Rectal smooth muscle tissue (tissue), 1 donor: ENCODE results near the gene IGSF9B.

Experiments used
- H3K27ac ChIP-seq: one replicate; pipeline ENCODE4 v1.7.0; 2013; ENCODE audit warnings: low read depth, low read length, inconsistent platforms
- H3K27me3 ChIP-seq: one replicate; pipeline ENCODE4 v1.7.0; 2013; ENCODE audit warnings: low read length; ENCODE audit not compliant: control insufficient read depth, insufficient read depth
- H3K36me3 ChIP-seq: one replicate; pipeline ENCODE4 v1.7.0; 2013; ENCODE audit warnings: low read length; ENCODE audit not compliant: control insufficient read depth, insufficient read depth
- H3K4me1 ChIP-seq: one replicate; pipeline ENCODE4 v1.7.0; 2013; ENCODE audit warnings: low read length; ENCODE audit not compliant: control insufficient read depth, insufficient read depth
- H3K4me3 ChIP-seq: one replicate; pipeline ENCODE4 v1.7.0; 2013; ENCODE audit warnings: low read length
- H3K9ac ChIP-seq: one replicate; pipeline ENCODE4 v1.7.0; 2013; ENCODE audit warnings: low read length

Gene IGSF9B

DNA sequence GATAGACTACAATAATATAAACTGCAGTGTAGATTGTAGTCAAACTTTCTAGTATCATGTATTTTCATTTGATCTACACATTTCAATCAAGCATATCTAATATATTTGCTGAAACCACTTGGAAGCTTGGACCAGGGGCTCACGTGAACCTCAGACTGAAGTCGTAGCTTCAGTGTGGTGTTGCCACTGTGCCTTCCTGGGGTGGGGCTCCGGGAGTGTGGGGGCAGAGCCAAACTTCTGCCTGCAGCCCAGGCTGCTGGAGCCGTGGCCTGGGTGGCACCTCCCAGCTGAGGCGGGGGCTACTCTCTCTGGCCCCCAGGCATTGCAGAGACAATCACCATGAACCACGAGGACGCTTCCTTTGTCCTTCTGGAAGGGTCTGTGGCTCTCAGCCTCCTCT lies 36.3 kb upstream of the IGSF9B start:
- Histone ChIP-seq H3K27ac (no peak overlapping the region), H3K36me3 (no peaks in the 10 kb centered on the region), H3K27me3 (no peaks in the 10 kb centered on the region), H3K4me3 (no peak overlapping the region), H3K4me1 (no peaks in the 10 kb centered on the region), H3K9ac (no peak overlapping the region)

GRCh38 chr11:133992121-133992520 lies 35.4 kb upstream of the IGSF9B start:
- no peaks in the 10 kb centered on the region for H3K36me3 ChIP-seq
- no peak overlapping the region for H3K9ac ChIP-seq
- H3K4me3 ChIP-seq = no peak overlapping the region
- no peaks in the 10 kb centered on the region for H3K4me1 ChIP-seq
- no peak overlapping the region for H3K27ac ChIP-seq
- no peaks in the 10 kb centered on the region for H3K27me3 ChIP-seq

DNA sequence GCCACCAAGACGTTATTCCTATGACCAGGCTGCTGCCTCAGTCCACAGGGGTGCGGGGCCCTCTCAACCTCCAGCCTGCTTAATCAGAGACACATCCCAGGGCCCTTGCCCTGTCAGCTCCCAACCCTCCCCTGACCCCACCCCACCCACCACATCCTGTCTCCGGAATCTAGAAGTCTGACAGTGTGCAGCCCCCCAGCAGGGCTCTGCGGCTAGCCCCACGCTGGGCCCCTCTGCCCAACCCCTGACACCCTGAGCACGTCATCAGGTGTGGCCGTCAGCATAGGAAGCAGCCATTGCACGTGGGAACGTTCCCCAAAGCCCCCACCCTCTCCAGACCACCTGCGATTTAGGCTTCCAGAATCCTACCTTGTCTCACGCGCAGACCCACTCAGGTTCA lies 34.3 kb upstream of the IGSF9B start:
- no peaks in the 10 kb centered on the region for H3K27me3 ChIP-seq
- H3K4me3 ChIP-seq = no peak overlapping the region
- no peak overlapping the region for H3K27ac ChIP-seq
- no peak overlapping the region for H3K9ac ChIP-seq
- no peaks in the 10 kb centered on the region for H3K36me3 ChIP-seq
- H3K4me1 ChIP-seq = no peaks in the 10 kb centered on the region

DNA sequence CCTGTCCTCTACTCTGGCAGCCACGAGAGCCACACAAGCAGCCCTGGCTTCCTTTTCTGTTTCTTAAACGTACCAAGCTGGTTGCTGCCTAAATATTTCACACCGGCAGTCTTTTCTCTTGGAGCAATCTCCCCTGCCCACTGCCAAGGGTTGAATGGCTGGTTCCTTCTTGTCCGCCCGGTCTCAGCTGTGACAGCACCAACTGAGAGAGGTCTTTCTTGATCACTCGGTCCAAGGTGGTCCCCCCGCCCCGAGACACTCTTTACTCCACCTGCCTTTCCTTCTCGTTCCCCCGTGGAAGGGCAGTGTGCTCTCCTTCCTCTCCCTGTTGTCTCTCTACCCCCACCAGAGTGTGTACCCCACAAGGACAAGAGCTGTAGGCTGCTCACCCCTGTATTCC lies 33.7 kb upstream of the IGSF9B start:
- Histone ChIP-seq H3K9ac (no peak overlapping the region), H3K27me3 (no peaks in the 10 kb centered on the region), H3K4me1 (no peaks in the 10 kb centered on the region), H3K36me3 (no peaks in the 10 kb centered on the region), H3K27ac (no peak overlapping the region), H3K4me3 (no peak overlapping the region)

- H3K9ac ChIP-seq = no peak overlapping the region
- H3K4me1 ChIP-seq = no peaks in the 10 kb centered on the region
- no peak overlapping the region for H3K4me3 ChIP-seq
- no peaks in the 10 kb centered on the region for H3K36me3 ChIP-seq
- H3K27me3 ChIP-seq = no peaks in the 10 kb centered on the region
- no peak overlapping the region for H3K27ac ChIP-seq
Observed at GRCh38 chr11:133988686-133989410, 32.1 kb upstream of the IGSF9B start.

DNA sequence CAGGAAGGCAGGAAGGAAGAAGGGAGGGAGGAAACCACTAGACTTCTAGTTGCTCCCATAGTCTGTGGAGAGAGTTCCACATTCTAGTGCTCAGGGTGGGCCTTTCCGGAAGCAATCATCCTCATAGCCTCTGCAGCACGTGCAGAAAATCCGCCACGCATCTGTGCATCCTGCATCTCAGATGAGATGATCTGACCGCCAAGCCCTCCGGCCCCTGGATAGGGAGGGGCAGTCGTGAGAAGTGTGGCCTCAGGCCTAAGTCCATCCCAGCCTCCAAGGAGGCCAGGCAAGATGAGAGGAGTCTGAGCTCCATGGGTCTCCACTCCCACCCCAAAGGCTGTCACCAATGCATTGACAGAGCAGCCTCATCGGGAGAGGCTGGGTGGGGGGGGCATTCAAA lies 30.4 kb upstream of the IGSF9B start:
- Histone ChIP-seq H3K36me3 (no peaks in the 10 kb centered on the region), H3K4me1 (no peaks in the 10 kb centered on the region), H3K9ac (no peak overlapping the region), H3K4me3 (no peak overlapping the region), H3K27ac (no peak overlapping the region), H3K27me3 (no peaks in the 10 kb centered on the region)

GRCh38 chr11:133985981-133986944 lies 29.5 kb upstream of the IGSF9B start:
- no peaks in the 10 kb centered on the region for H3K27me3 ChIP-seq
- H3K4me3 ChIP-seq = no peak overlapping the region
- no peak overlapping the region for H3K27ac ChIP-seq
- no peaks in the 10 kb centered on the region for H3K36me3 ChIP-seq
- no peaks in the 10 kb centered on the region for H3K4me1 ChIP-seq
- no peak overlapping the region for H3K9ac ChIP-seq

DNA sequence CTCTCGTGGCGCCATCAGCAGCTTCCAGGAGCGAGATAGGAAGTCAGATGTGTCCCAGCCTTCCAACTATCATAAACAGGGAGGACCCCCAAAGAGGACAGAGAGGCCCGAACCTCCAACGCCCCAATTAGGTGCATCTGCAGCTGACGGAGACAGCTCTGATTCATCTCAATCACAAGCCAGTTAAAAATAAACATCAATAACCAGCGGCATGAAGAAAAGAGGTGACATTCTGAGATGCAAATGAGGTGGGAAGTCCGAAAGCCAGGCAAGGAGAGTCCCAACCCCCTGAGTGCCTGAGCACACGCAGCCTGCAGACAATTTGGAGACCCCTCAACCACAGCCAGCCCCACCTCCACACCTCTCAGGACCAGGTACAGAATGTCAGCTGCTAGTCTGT lies 28.1 kb upstream of the IGSF9B start:
- H3K36me3 ChIP-seq = no peaks in the 10 kb centered on the region
- H3K27me3 ChIP-seq = no peaks in the 10 kb centered on the region
- H3K9ac ChIP-seq = no peak overlapping the region
- H3K27ac ChIP-seq = no peak overlapping the region
- H3K4me1 ChIP-seq = no peaks in the 10 kb centered on the region
- no peak overlapping the region for H3K4me3 ChIP-seq

DNA sequence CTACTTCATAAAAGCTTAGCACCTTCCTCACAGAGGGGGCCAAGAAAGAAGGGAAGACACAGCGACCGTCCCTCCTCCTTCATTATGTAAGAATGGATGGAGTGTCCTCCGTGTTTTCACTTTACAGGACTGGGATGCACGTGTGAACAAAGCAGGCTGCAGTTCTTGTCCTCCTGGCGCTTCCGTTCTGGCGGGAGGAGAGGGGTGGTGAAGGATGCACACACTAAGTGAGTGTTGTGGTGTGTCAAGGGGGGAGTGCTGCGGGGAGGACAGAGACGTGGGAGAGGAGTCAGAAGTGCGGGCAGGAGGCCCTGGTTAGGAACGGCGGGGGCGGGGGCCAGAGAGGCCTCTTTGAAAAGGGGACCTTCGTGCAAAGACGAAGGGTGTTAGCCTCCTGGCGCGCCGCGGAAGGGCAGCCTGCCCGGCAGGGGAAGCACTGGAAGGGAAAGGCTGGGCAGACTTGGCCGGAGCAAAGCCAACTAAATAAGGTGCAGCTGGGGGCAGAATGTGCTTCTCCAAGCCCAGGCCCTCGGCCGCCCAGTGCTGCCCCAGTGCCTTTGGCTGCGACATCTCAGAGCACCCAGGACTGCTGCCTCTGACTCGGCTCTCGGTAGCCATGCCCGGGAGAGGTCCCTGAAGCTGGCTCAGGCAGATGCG lies 27.0 kb upstream of the IGSF9B start:
- H3K27me3 ChIP-seq = no peaks in the 10 kb centered on the region
- no peaks in the 10 kb centered on the region for H3K4me1 ChIP-seq
- H3K27ac ChIP-seq = no peak overlapping the region

GRCh38 chr11:133982876-133983275 lies 26.1 kb upstream of the IGSF9B start:
- Histone ChIP-seq H3K9ac (no peak overlapping the region), H3K4me1 (no peaks in the 10 kb centered on the region), H3K36me3 (no peaks in the 10 kb centered on the region), H3K27ac (no peak overlapping the region), H3K4me3 (no peak overlapping the region), H3K27me3 (no peaks in the 10 kb centered on the region)

More for the DNA sequence above, 27.0 kb upstream of the IGSF9B start:
- Histone ChIP-seq H3K9ac (no peak overlapping the region), H3K36me3 (no peaks in the 10 kb centered on the region), H3K4me3 (no peak overlapping the region)

GRCh38 chr11:133982151-133982550 lies 25.4 kb upstream of the IGSF9B start:
- Histone ChIP-seq H3K9ac (no peak overlapping the region), H3K36me3 (no peaks in the 10 kb centered on the region), H3K27me3 (no peaks in the 10 kb centered on the region), H3K4me3 (no peak overlapping the region), H3K27ac (no peak overlapping the region), H3K4me1 (no peaks in the 10 kb centered on the region)

DNA sequence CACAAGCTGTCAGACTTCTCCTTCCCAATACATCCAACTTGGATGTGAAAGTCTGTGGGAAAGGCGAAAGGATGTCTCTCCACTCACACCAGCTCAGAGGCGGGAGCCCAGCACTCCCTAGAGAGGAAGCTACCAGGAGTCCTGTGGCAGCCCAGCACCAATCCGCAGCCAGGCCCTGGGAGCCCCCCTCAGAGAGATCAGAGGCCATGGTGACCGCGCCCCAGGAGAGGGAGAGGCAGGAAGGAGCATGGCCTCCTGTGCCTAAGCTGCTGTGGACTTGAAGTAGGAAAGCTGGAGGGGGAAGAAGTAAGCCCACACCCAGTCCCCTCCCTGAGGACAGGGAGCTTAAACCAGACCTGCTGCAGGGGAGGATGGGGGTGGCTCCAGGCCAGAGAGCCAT lies 24.4 kb upstream of the IGSF9B start:
- H3K27ac ChIP-seq = no peak overlapping the region
- no peaks in the 10 kb centered on the region for H3K36me3 ChIP-seq
- no peaks in the 10 kb centered on the region for H3K4me1 ChIP-seq
- no peak overlapping the region for H3K9ac ChIP-seq
- H3K27me3 ChIP-seq = no peaks in the 10 kb centered on the region
- no peak overlapping the region for H3K4me3 ChIP-seq
